Upper lobe of right lung (tissue), 1 donor: Measurements from ENCODE around the gene RTL5. TPM values are rescaled to one million over a fixed set of nuclear protein-coding genes. Genes with fewer than 3 reads are reported as not detected.

ENCODE experiments used
- ATAC-seq: fragments of 200-7000 bp; cut with Tn5 transposase; one replicate; pipeline ENCODE4 v1.9.1; 2020; ENCODE audit warnings: mild to moderate bottlenecking, moderate library complexity
- DNase-seq: peaks from one replicate; pipeline ENCODE4 v3.0.0-alpha.2; 2020
- H3K27ac ChIP-seq: fragments of 200-600 bp; one replicate; pipeline ENCODE4 v1.8.0; 2022
- H3K27me3 ChIP-seq: fragments of 200-600 bp; one replicate; pipeline ENCODE4 v1.8.0; 2022; ENCODE audit warnings: mild to moderate bottlenecking
- H3K36me3 ChIP-seq: fragments of 200-600 bp; one replicate; pipeline ENCODE4 v1.8.0; 2022
- H3K4me1 ChIP-seq: fragments of 200-600 bp; one replicate; pipeline ENCODE4 v1.8.0; 2022
- H3K4me3 ChIP-seq: fragments of 200-600 bp; one replicate; pipeline ENCODE4 v1.8.0; 2022; ENCODE audit warnings: mild to moderate bottlenecking
- H3K9me3 ChIP-seq: fragments of 200-600 bp; one replicate; pipeline ENCODE4 v1.8.0; 2022
- CTCF ChIP-seq: fragments of 200-600 bp; IDR thresholded peaks from one replicate; pipeline ENCODE4 v1.8.0; 2022; ENCODE audit warnings: antibody characterized with exemption
- intact Hi-C: fragments of 100-400 bp; cut with DNase I; formaldehyde crosslinking; loops from one replicate; pipeline ENCODE4 v1.11.0; 2022
- total RNA-seq: library from RNA; stranded (reverse); fragmentation: NEBNext Ultra II Directional; extraction: Animal tissue kit (Norgen Biotek cat#: 25700); gene quantifications from one replicate; pipeline ENCODE4 v1.2.1, GENCODE V29; 2021
- donor health status: DM: no; HTN: yes; CAD: no; lungs with severe emphysema.

Gene RTL5
- total RNA-seq, 1 donor from 2014 or later, result 9.2 TPM

- Histone ChIP-seq H3K4me3 (no peak overlapping the region), H3K9me3 (no peaks in the 10 kb centered on the region), H3K27ac (no peak overlapping the region), H3K4me1 (peaks cover 10% of the 10 kb centered on the region), H3K36me3 (no peaks in the 10 kb centered on the region), H3K27me3 (no peaks in the 10 kb centered on the region)
- intact Hi-C loops, result no loop called here
- DNase-seq, result no peak
- TF ChIP-seq CTCF, result no peak
- ATAC-seq, result peak; percentile 21
These were observed 26.3 kb downstream of the RTL5 start for GRCh38 chrX:72105436-72105835.

- peaks cover 14% of the 10 kb centered on the region for H3K4me1 ChIP-seq
- TF ChIP-seq CTCF, result no peak
- DNase-seq, result no peak
- intact Hi-C loops, result no loop called here
- no peak overlapping the region for H3K4me3 ChIP-seq
- no peaks in the 10 kb centered on the region for H3K27me3 ChIP-seq
- ATAC-seq, result no peak
- H3K36me3 ChIP-seq, result no peaks in the 10 kb centered on the region
- H3K9me3 ChIP-seq, result no peaks in the 10 kb centered on the region
- no peak overlapping the region for H3K27ac ChIP-seq
These were observed 29.0 kb downstream of the RTL5 start for GRCh38 chrX:72102760-72103159.

- no peaks in the 10 kb centered on the region for H3K27me3 ChIP-seq
- no peak overlapping the region for H3K4me3 ChIP-seq
- no peaks in the 10 kb centered on the region for H3K9me3 ChIP-seq
- no peak for DNase-seq
- H3K27ac ChIP-seq, result no peak overlapping the region
- no peaks in the 10 kb centered on the region for H3K36me3 ChIP-seq
- no peak for ATAC-seq
- peaks cover 14% of the 10 kb centered on the region for H3K4me1 ChIP-seq
- no peak for TF ChIP-seq CTCF
- intact Hi-C loops, result no loop called here
These were observed 29.6 kb downstream of the RTL5 start for GRCh38 chrX:72102126-72102525.

- H3K36me3 ChIP-seq, result no peaks in the 10 kb centered on the region
- TF ChIP-seq CTCF, result no peak
- H3K9me3 ChIP-seq, result no peaks in the 10 kb centered on the region
- H3K27me3 ChIP-seq, result no peaks in the 10 kb centered on the region
- ATAC-seq (peak; percentile 11), DNase-seq (no peak)
- peak overlapping the region; percentile 24 for H3K27ac ChIP-seq
- no peak overlapping the region for H3K4me3 ChIP-seq
- intact Hi-C loops, result no loop called here
- peaks cover 14% of the 10 kb centered on the region for H3K4me1 ChIP-seq
These were observed 30.1 kb downstream of the RTL5 start for GRCh38 chrX:72101597-72102037.

- Histone ChIP-seq H3K4me3 (no peak overlapping the region), H3K27me3 (no peaks in the 10 kb centered on the region), H3K36me3 (no peaks in the 10 kb centered on the region), H3K9me3 (no peaks in the 10 kb centered on the region), H3K4me1 (peaks cover 14% of the 10 kb centered on the region), H3K27ac (peak overlapping the region; percentile 24)
- intact Hi-C loops, result no loop called here
- ATAC-seq (peak; percentile 90), DNase-seq (peak; percentile 67)
- TF ChIP-seq CTCF, result no peak
These were observed 30.8 kb downstream of the RTL5 start for GRCh38 chrX:72100824-72101351.
